Rectal smooth muscle tissue (tissue), 1 donor: Measurements from ENCODE around the gene CHN2.

Source experiments
- H3K27ac ChIP-seq: one replicate; pipeline ENCODE4 v1.7.0; 2013; ENCODE audit warnings: low read depth, low read length, inconsistent platforms
- H3K27me3 ChIP-seq: one replicate; pipeline ENCODE4 v1.7.0; 2013; ENCODE audit warnings: low read length; ENCODE audit not compliant: control insufficient read depth, insufficient read depth
- H3K36me3 ChIP-seq: one replicate; pipeline ENCODE4 v1.7.0; 2013; ENCODE audit warnings: low read length; ENCODE audit not compliant: control insufficient read depth, insufficient read depth
- H3K4me1 ChIP-seq: one replicate; pipeline ENCODE4 v1.7.0; 2013; ENCODE audit warnings: low read length; ENCODE audit not compliant: control insufficient read depth, insufficient read depth
- H3K4me3 ChIP-seq: one replicate; pipeline ENCODE4 v1.7.0; 2013; ENCODE audit warnings: low read length
- H3K9ac ChIP-seq: one replicate; pipeline ENCODE4 v1.7.0; 2013; ENCODE audit warnings: low read length

CHN2 gene

DNA sequence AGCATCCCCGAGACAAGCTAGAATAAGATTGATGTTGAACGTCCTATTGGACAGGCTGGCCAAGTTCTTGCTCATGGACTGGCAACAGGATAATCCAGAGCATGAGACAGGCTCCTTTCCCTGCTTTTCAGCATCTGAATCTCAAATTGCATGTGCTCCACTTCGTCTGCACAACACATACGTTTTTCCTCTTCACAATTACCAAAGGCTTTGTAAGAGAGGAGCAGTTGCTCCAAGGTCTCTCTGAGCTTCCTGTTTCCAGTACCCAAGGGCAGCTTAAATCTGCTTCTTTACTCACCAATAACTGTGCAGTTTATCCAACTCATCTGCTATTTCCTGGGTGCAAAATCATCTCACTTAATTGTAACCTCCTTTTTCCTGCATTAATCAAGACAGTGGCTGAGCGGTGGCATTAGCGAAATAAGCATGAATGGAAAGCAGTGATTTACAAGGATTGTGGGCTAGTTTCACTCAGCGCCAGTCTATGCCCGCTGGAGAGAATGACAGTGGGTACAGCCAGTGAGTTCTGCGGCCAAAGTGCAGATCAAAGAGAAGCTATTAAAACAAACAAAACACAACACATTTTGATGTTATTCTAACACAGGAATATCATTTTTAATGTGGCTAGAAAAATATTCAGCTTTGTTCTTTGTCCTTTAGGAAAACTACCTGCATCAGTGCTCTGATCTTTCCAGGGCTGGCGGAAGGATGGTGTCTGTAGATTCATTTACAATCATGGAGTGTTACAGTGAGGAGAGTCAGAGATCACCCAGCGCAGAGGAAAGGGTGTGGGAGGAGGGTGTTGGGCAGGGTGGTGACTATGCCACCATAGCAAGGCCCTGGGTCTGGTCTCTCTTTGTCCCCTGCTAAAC is 79.8 kb downstream of the CHN2 start:
- Histone ChIP-seq H3K4me1 (no peaks in the 10 kb centered on the region), H3K4me3 (no peak overlapping the region), H3K9ac (no peak overlapping the region), H3K36me3 (no peaks in the 10 kb centered on the region), H3K27ac (no peak overlapping the region), H3K27me3 (no peaks in the 10 kb centered on the region)

DNA sequence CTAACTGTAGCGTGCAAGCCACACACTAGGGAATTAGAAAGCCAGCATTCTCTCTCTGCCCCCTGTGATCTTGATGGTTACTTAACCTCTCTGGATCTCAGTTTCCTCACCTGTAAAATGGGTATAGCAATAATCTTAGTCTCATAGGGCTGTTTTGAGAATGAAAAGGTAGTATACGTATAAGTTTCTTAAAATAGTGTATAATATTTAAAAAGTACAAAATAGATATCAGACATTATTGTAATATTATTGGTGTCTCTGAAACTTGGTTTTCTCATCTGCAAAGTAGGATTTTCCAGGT is 80.4 kb downstream of the CHN2 start:
- H3K4me1 ChIP-seq: no peaks in the 10 kb centered on the region
- H3K27ac ChIP-seq: no peak overlapping the region
- H3K27me3 ChIP-seq: no peaks in the 10 kb centered on the region
- H3K4me3 ChIP-seq: no peak overlapping the region
- no peaks in the 10 kb centered on the region for H3K36me3 ChIP-seq
- H3K9ac ChIP-seq: no peak overlapping the region

DNA sequence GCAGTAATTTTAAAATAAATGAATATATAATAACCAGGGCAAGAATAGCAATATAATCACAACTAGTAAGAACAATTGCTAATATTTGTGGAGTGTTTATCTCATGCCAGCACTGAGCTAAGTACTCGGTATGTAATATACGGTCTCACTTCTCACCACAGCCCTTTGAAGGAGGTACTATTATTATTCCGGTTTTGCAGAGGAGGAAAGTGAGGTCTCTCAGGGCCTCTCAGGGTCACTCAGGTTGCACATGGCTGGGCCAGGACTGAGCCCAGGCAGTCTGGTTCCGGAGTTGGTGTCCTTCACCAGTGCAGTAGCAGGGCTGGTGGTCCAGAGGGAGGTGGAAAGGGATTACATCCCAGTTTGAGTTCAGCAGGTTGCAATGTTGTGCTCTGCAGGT is 80.9 kb downstream of the CHN2 start:
- no peak overlapping the region for H3K4me3 ChIP-seq
- H3K27ac ChIP-seq: no peak overlapping the region
- no peaks in the 10 kb centered on the region for H3K27me3 ChIP-seq
- no peak overlapping the region for H3K9ac ChIP-seq
- no peaks in the 10 kb centered on the region for H3K36me3 ChIP-seq
- no peaks in the 10 kb centered on the region for H3K4me1 ChIP-seq

DNA sequence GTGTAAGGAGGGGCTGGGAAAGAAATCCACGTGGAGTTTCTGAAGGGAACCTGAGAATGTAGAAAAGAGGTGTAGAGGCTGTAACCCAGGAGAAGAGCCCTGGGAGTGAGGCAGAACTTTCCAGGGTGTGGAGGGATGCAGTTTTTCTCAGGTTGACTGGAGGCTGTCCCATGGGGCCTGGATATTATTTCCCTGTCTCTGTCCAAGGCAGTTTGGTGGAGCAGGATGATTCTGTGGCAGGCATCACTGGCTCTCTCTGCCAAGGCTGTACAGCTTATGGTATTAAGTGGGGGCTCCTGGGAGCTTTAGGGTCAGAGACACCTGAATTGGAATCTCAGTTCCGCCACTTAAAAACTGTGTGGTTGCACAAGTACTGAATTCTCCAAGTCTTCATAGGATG is 81.6 kb downstream of the CHN2 start:
- Histone ChIP-seq H3K9ac (no peak overlapping the region), H3K4me1 (no peaks in the 10 kb centered on the region), H3K27ac (no peak overlapping the region), H3K36me3 (no peaks in the 10 kb centered on the region), H3K4me3 (no peak overlapping the region), H3K27me3 (no peaks in the 10 kb centered on the region)

DNA sequence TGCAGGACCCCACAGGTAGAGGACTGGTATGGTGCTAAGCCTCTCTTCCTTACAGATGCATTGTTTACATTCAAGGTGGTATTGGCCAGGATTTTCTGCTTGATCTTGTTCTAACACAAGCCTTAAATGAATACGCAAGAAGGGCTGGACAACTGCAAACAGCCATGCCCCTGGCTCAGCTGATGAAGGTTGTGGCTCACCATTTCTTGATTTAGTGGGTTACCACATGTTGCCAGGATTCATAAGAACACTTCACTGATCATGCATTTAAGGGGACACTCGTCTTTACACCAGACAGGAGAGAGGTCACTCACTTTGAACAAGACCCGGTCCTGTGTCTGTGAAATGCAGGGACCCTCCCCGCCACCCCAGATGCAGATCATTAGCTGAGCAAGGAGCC is 82.2 kb downstream of the CHN2 start:
- H3K4me3 ChIP-seq: no peak overlapping the region
- H3K27ac ChIP-seq: no peak overlapping the region
- no peaks in the 10 kb centered on the region for H3K27me3 ChIP-seq
- no peak overlapping the region for H3K9ac ChIP-seq
- H3K4me1 ChIP-seq: no peaks in the 10 kb centered on the region
- no peaks in the 10 kb centered on the region for H3K36me3 ChIP-seq

DNA sequence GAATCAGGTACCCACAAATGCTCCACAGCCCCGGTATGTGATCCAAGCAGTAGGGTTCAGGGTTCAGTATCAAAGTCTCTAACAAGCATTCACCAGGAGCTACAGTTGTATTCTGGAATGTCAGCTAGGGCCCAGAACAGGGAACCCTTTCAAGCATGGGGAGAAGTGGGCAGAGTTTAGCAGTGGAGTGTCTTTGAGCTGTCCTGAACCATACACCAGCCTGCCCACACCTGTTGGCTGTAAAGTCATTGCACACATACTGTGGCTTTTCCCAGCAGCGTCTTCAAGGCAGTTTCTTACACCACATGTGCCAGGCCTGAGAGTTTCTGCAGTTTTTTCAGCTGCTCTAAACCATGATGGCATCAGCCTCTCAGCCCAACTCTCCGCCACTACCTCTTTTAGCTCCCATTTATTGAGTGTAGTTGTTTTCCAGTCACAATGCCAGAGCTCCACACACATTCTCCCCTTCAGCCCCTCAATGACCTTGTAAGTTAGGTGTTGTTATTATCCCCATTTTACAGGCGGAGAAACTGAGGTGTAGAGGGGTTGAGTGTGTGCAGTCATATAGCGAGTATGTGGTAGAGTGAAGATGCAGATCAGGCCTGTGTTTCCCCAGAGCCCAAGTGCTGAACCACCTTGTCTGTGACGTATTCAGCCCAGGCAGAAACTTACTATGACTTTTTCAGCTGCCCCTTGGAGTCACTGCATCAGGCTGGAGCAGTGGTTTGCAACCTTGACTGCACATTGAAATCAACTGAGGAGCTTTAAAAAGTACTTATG is 83.1 kb downstream of the CHN2 start:
- H3K27ac ChIP-seq: no peak overlapping the region
- no peaks in the 10 kb centered on the region for H3K27me3 ChIP-seq
- H3K4me3 ChIP-seq: no peak overlapping the region
- no peak overlapping the region for H3K9ac ChIP-seq
- no peaks in the 10 kb centered on the region for H3K4me1 ChIP-seq
- H3K36me3 ChIP-seq: no peaks in the 10 kb centered on the region

DNA sequence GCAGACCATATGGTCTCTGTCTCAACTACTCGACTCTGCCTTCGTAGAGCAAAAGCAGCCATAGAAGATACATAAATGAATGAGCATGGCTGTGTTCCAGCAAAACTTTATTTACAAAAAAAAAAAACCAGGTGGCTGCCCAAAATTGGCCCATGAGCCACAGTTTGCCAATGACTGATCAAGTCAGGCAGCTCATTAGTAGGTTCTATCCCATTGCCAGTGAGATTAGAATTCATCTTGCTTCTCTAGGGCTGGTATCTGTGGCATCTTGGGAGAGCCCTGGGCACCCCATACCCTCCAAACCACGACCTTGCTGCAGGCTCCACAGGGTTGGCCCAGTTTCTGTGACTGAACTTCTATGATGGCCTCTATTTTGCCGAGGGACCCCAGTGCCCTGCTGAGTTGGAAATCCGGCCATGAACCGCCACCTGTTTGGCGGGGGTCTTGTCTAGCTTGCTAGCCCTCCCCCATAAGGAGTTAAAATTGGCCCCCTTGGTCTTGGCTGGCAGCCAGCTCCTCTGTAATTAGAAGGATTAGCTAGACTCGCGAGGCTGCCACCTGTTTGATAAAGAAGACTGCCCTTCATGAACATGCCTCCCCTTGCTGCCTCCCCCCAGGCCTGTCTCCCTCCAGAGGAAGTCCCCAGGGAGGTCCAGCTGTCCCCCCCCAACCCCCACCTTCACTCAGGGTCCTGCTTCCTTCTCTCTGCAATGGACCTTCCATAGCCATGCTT is 83.9 kb downstream of the CHN2 start:
- no peaks in the 10 kb centered on the region for H3K4me1 ChIP-seq
- H3K27ac ChIP-seq: no peak overlapping the region
- H3K4me3 ChIP-seq: no peak overlapping the region

DNA sequence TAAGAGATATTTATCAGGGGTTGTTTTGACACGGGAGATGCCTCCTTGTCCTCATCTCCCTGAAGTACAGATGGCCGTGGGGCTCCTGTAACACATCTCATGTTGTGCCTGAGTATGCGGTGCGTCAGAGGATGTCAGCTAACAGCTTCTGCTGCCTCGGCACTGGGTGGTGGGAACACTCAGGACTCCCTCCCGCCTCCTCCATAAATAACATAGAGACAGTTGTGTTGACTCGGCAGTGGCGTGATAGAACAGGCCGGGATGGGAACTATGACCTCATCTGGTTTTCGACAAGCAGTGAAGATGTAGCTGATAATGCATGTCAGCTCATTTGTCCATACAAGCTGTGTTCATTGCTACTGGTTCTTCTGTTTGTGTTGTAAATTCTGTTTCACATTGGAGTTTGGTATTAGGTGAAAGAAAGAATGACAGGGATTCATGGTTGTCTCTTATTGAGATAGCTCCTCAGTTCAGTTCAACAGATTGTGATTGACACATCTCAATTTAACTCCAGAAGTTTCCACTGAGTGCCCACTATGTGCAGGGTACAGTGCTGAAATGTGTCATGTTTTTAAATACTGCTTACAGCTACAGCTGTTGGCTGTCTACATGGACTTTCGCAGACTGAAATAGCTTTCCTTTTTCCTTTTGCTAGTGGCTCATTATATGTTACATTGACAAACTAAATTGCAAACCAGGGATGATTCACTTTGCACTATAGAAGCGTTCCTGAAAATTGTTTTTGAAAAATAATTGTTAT is 87.4 kb downstream of the CHN2 start:
- Histone ChIP-seq H3K27me3 (no peaks in the 10 kb centered on the region), H3K4me1 (no peaks in the 10 kb centered on the region), H3K9ac (no peak overlapping the region), H3K27ac (no peak overlapping the region), H3K4me3 (no peak overlapping the region), H3K36me3 (no peaks in the 10 kb centered on the region)

More for the DNA sequence above, 83.9 kb downstream of the CHN2 start:
- Histone ChIP-seq H3K9ac (no peak overlapping the region), H3K27me3 (no peaks in the 10 kb centered on the region), H3K36me3 (no peaks in the 10 kb centered on the region)

DNA sequence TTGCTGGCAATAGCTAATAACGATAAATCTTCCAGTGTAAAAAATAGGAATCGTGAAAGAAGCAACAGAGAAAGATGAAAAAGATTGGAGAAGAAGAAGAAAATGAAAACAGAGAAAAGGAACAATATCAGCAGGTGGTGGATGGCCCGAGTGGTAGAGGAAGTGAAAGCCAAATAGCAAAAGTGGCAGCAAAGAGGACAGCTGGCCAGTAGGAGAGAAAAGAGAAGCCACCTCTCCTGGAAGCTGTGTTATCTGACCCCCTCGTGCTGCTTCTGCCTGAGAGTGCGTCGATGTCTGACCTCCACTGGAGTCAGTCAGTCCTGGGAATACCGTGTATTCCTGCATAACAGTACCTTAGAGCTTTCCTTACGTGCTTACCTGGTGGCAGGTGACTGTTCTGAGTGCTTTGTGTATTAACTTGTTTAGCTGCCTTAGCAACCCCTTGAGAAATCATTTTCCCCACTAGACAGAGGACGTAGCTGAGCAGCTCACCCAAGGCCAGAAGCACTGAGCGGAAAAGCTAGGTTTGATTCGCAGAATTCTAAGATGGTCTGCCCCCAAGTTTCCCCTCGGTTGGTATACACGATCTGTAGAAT is 88.3 kb downstream of the CHN2 start:
- Histone ChIP-seq H3K27ac (no peak overlapping the region), H3K36me3 (no peaks in the 10 kb centered on the region), H3K4me1 (no peaks in the 10 kb centered on the region), H3K9ac (no peak overlapping the region), H3K4me3 (no peak overlapping the region), H3K27me3 (no peaks in the 10 kb centered on the region)

DNA sequence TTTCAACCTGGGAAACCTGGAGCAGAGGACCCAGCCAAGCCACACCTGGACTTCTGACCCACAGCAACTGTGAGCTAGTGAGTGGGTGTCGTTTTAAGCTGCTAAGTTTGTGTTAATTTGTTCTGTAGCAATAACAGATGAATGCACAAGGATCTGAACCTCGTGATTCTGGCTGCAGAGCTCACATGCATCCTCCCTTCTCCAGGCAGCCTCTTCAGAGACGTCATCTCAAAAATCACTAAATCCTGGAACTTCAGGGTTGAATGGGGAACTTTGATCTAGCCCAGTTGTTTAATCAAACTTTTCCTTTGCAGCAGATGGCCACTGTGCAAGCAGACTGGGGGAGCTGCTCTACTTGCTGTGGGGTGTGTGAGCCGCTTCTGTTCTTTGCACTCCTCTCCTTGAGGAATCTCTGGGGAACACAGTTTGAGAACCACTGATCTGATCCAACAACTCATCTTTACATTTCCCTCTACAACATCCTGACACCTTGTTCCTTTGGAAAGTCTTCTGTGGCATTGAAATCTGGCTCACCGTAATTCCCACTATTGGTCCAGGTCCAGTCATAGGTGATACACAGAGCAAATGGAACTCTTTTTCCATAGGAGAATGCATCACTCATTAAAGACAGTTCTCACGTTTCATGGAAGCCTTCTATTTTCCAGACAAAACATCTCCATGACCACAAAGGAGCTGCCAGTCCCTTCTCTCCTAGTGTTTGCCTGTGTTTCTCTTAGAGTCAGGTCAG is 90.3 kb downstream of the CHN2 start:
- Histone ChIP-seq H3K27ac (no peak overlapping the region), H3K36me3 (no peaks in the 10 kb centered on the region), H3K4me3 (no peak overlapping the region), H3K27me3 (no peaks in the 10 kb centered on the region), H3K9ac (no peak overlapping the region), H3K4me1 (no peaks in the 10 kb centered on the region)

DNA sequence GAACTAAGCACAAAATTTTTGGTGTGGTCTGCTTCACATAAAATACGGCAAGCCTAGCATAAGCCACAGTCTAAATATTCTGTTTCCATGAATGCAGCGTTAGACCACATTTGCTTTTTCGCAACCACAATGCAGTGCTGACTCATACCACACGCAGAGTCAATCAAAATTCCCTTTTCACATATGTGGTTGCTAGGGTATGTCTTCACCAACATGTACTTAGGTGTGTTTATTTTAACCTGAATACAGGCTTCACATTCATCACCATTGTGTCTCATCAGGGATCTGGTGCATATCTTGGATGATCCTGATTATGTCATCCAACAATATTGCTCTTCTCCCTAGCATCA is 90.8 kb downstream of the CHN2 start:
- H3K27ac ChIP-seq: no peak overlapping the region
- no peak overlapping the region for H3K9ac ChIP-seq
- no peaks in the 10 kb centered on the region for H3K4me1 ChIP-seq
- no peak overlapping the region for H3K4me3 ChIP-seq
- H3K27me3 ChIP-seq: no peaks in the 10 kb centered on the region
- H3K36me3 ChIP-seq: no peaks in the 10 kb centered on the region
